Fibroblast of mammary gland (primary cell): ENCODE data around the gene CYP1A2.
A peak's percentile ranks its signal among the peaks of the same experiment; 100 is the strongest.

Source experiments
- DNase-seq: peaks from one replicate; pipeline ENCODE4 v3.0.0-alpha.2; 2010; ENCODE audit warnings: low read depth
- H3K4me3 ChIP-seq: 2 replicates; pipeline ENCODE4 v1.5.1; 2011; ENCODE audit warnings: low read depth, mild to moderate bottlenecking, low read length, moderate library complexity; ENCODE audit not compliant: control insufficient read depth
- TF ChIP-seq, protein P1 (sequence below): conservative IDR thresholded peaks from 2 replicates; pipeline ENCODE4 v1.5.1; 2011; ENCODE audit warnings: low read depth, low read length, inconsistent platforms; ENCODE audit not compliant: control insufficient read depth, insufficient read depth

CYP1A2 gene

DNA sequence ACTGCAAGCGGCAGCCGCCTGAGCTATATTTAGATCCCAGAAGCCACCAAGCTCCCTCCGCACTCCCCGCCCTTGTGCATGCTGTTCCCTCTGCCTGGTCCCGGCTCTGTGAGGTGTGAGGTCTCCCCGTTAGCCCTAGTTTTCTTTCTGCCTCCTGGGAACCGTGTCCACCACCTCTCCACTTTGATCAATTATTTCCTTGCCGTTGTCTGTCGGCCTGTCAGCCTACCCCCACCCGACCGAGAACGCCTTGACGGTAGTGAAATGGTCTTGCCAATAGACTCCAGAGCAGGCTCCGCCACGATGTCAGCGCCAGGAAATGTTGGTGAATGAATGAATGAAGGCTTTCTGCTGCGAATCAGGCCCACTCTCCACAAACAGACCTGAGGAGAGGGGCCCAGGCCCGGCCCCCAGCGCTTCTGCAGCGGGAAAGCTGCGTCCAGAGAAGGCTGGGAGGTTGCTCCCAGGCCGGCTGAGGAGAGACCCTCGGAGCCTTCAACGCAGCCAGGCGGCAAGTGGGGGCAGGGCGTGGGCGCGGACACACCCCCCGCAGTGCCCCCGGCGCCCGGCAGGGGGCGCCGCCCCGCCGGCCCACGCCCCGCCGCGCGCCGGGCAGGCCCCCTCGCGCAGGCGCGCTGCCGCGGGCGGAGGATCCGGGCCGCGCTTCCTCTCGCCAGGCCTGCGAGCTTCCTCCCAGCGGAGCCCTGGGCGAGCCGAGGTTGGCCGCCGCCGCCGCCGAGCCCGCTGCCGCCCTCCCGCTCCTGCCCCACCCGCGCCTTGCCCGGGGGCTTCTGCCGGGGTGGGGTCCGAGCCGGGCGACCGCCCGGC lies 33.0 kb downstream of the CYP1A2 start, which contains the start of gene CSK:
Gene CSK, plus strand, starts transcription at position 650 of the 828 bp plus-strand sequence. CDS start 16,218 bp downstream, outside the sequence.
- H3K4me3 ChIP-seq, result peak within 1 kb of the TSS; percentile 85
- TF ChIP-seq, protein P1, sequence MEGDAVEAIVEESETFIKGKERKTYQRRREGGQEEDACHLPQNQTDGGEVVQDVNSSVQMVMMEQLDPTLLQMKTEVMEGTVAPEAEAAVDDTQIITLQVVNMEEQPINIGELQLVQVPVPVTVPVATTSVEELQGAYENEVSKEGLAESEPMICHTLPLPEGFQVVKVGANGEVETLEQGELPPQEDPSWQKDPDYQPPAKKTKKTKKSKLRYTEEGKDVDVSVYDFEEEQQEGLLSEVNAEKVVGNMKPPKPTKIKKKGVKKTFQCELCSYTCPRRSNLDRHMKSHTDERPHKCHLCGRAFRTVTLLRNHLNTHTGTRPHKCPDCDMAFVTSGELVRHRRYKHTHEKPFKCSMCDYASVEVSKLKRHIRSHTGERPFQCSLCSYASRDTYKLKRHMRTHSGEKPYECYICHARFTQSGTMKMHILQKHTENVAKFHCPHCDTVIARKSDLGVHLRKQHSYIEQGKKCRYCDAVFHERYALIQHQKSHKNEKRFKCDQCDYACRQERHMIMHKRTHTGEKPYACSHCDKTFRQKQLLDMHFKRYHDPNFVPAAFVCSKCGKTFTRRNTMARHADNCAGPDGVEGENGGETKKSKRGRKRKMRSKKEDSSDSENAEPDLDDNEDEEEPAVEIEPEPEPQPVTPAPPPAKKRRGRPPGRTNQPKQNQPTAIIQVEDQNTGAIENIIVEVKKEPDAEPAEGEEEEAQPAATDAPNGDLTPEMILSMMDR, result peak; percentile 26
- peak; percentile 53 for DNase-seq

GRCh38 chr15:74782259-74783071 lies 33.8 kb downstream of the CYP1A2 start:
- TF ChIP-seq, protein P1, result no peak
- H3K4me3 ChIP-seq, result peak overlapping the region; percentile 85
- no peak for DNase-seq

DNA sequence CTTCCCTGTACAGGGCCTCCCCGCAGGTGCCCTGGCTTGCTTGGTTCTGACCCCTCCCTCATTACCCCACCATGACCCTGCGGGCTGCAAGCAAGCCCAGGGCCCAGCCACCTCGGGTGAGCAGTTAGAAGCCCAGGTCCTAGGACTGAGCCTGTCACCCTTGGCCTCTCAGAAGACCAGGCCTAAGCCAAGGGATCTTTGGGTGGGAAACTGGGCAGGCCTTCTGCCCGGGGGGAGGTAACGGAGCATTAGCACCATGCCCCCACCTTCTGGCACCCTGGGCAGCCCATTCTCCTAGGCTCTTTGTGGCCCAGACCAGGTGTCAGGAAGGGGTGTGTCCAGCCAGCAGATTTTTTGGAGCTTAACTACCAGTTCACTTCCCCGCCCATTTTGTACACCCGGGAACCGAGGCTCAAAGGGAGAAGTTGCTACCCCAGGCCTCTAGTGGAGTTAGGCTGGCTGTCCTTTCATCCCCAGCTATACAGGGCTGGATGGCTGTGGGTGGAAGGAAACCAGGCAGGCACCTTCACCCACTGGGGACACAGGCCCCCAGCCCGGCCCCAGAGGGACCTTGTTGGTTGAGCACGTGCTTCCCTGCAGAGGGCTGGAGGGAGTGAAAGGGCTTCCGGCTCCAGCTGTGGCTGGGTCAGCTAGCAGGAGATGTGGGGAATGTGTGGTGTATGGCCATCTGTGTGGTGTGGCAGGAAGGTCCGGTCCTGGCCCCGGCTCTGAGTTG lies 34.6 kb downstream of the CYP1A2 start:
- peak overlapping the region; percentile 85 for H3K4me3 ChIP-seq
- TF ChIP-seq, protein P1, result no peak
- DNase-seq, result peak; percentile 31

GRCh38 chr15:74783808-74784175 lies 35.1 kb downstream of the CYP1A2 start:
- DNase-seq, result no peak
- TF ChIP-seq, protein P1, result no peak

GRCh38 chr15:74784426-74785193 lies 36.0 kb downstream of the CYP1A2 start:
- TF ChIP-seq, protein P1, result no peak
- H3K4me3 ChIP-seq, result no peak overlapping the region
- DNase-seq, result no peak

More at GRCh38 chr15:74783808-74784175, 35.1 kb downstream of the CYP1A2 start:
- peak overlapping the region; percentile 85 for H3K4me3 ChIP-seq
